ENCODE data around the gene MAMDC4.
A peak's percentile ranks its signal among the peaks of the same experiment; 100 is the strongest.
"Not testable (repeated sequence)": the region's sequence is repeated elsewhere in the genome, so short reads cannot be mapped to it uniquely, and the experiment has no call there.

DNA sequence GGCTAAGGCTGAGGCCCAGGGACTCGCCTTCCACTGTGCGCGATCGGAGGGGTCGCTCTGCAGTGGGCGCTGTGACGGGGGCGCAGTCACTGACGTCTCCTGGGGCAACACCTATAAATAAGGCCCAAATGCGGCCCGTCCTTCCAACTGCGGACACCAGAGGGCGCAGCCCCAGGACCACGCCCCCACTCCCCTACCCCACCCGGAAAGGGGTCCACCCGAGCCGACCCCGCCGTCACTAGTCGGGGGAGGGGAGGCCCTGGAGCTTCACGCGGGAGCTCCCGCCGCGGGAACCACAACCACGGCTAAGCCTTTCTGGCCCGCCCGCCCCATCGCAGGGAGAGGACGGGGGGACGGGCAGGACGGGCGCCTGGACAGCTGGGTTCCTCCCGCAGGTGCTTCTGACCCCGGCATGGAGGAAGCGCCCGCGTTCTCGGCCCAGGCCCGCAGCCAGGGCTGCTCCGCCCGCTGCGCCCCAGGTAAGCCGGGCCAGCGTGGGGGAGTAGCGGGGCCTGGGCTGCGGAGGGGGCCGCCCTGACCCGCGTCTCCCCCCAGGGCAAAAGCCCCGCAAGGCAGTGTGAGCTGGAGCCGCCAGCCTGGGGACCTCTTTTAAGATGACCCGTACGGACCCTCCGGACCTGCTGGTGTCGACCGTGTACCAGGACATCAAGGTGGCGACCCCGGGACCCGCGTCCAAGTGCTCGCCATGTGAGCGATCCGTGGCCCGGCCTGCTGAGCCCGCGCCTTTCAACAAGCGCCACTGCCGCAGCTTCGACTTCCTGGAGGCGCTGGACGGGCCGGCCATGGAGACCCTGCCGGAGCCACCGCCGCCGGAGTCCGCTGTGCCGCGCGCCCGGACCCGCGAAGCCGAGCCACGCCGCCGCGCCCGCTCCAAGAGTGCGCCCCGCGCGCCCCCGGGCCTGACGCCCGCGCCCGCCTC lies 8.1 kb upstream of the MAMDC4 start:
- TF ChIP-seq, protein P1, sequence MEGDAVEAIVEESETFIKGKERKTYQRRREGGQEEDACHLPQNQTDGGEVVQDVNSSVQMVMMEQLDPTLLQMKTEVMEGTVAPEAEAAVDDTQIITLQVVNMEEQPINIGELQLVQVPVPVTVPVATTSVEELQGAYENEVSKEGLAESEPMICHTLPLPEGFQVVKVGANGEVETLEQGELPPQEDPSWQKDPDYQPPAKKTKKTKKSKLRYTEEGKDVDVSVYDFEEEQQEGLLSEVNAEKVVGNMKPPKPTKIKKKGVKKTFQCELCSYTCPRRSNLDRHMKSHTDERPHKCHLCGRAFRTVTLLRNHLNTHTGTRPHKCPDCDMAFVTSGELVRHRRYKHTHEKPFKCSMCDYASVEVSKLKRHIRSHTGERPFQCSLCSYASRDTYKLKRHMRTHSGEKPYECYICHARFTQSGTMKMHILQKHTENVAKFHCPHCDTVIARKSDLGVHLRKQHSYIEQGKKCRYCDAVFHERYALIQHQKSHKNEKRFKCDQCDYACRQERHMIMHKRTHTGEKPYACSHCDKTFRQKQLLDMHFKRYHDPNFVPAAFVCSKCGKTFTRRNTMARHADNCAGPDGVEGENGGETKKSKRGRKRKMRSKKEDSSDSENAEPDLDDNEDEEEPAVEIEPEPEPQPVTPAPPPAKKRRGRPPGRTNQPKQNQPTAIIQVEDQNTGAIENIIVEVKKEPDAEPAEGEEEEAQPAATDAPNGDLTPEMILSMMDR (IDR thresholded peaks at IDR 0.05), result peak; percentile 34 to 64 (median 52)
- not testable (repeated sequence) for TF ChIP-seq POLR2A (IDR thresholded peaks at IDR 0.05)

All from adrenal gland (tissue), 5 donors.